OCI-LY1 (cell line): ENCODE data around the gene TSHR.
"Not testable (repeated sequence)": the region's sequence is repeated elsewhere in the genome, so short reads cannot be mapped to it uniquely, and the experiment has no call there.

Experiments used
- H2AFZ ChIP-seq: fragments of 200-600 bp; sonication (generic), shearing (Covaris generic); 2 replicates; pipeline ENCODE4 v1.6.0; 2014; ENCODE audit warnings: antibody characterized with exemption, mild to moderate bottlenecking, low read length
- H3F3A ChIP-seq: fragments of 200-600 bp; sonication (generic), shearing (Covaris generic); 2 replicates; pipeline ENCODE4 v1.6.0; 2014; ENCODE audit warnings: mild to moderate bottlenecking, antibody characterized with exemption, low read length, moderate library complexity; ENCODE audit not compliant: insufficient read depth
- H3K27ac ChIP-seq: fragments of 200-600 bp; sonication (generic); 2 replicates; pipeline ENCODE4 v1.5.1; 2014; ENCODE audit warnings: low read length, mixed run types, mild to moderate bottlenecking, low read depth; ENCODE audit not compliant: poor library complexity, severe bottlenecking
- H3K27me3 ChIP-seq: fragments of 200-600 bp; sonication (generic); 2 replicates; pipeline ENCODE4 v1.6.0; 2014; ENCODE audit warnings: antibody characterized with exemption, mild to moderate bottlenecking, low read length, moderate library complexity; ENCODE audit not compliant: insufficient read depth
- H3K36me3 ChIP-seq: fragments of 200-600 bp; sonication (generic); 2 replicates; pipeline ENCODE4 v1.6.1; 2014; ENCODE audit warnings: mild to moderate bottlenecking, antibody characterized with exemption, low read length, moderate library complexity, mixed read lengths; ENCODE audit not compliant: insufficient read depth
- H3K4me1 ChIP-seq: fragments of 200-600 bp; sonication (generic); 2 replicates; pipeline ENCODE4 v1.5.1; 2014; ENCODE audit warnings: mild to moderate bottlenecking, low read length, moderate library complexity; ENCODE audit not compliant: insufficient read depth, severe bottlenecking
- H3K4me2 ChIP-seq: fragments of 200-600 bp; sonication (generic), shearing (Covaris generic); 2 replicates; pipeline ENCODE4 v1.6.1; 2014; ENCODE audit warnings: low read length
- H3K4me3 ChIP-seq: fragments of 200-600 bp; sonication (generic); 2 replicates; pipeline ENCODE4 v1.5.1; 2014; ENCODE audit warnings: low read length, low read depth, mild to moderate bottlenecking, mixed read lengths; ENCODE audit not compliant: poor library complexity, severe bottlenecking
- H3K79me2 ChIP-seq: fragments of 200-600 bp; shearing (Covaris generic); 2 replicates; pipeline ENCODE4 v1.6.1; 2016; ENCODE audit warnings: mixed run types, low read length, mixed read lengths; ENCODE audit not compliant: insufficient read depth
- H3K9ac ChIP-seq: fragments of 200-600 bp; sonication (generic), shearing (Covaris generic); 2 replicates; pipeline ENCODE4 v1.6.1; 2014; ENCODE audit warnings: mild to moderate bottlenecking, low read length, mixed read lengths
- H3K9me2 ChIP-seq: fragments of 200-600 bp; sonication (generic), shearing (Covaris generic); 2 replicates; pipeline ENCODE4 v1.6.1; 2014; ENCODE audit warnings: low read depth, mild to moderate bottlenecking, low read length, mixed read lengths
- H3K9me3 ChIP-seq: fragments of 200-600 bp; shearing (Covaris generic); 2 replicates; pipeline ENCODE4 v1.6.1; 2014; ENCODE audit warnings: low read length, mixed read lengths
- H4K20me1 ChIP-seq: fragments of 200-600 bp; sonication (generic), shearing (Covaris generic); 2 replicates; pipeline ENCODE4 v1.6.0; 2016; ENCODE audit warnings: mild to moderate bottlenecking, low read length; ENCODE audit not compliant: insufficient read depth
- EZH2 ChIP-seq: fragments of 200-600 bp; sonication (generic), shearing (Covaris generic); IDR thresholded peaks from 2 replicates; pipeline ENCODE4 v1.8.0; 2017; ENCODE audit warnings: borderline replicate concordance, mixed run types, mild to moderate bottlenecking, antibody characterized with exemption, low read length, moderate library complexity, mixed read lengths
- TF ChIP-seq, protein P1 (sequence below): fragments of 200-600 bp; sonication (generic), shearing (Covaris generic); IDR thresholded peaks from 2 replicates; pipeline ENCODE4 v1.5.1; 2017; ENCODE audit warnings: mild to moderate bottlenecking, antibody characterized with exemption, low read length, moderate library complexity, mixed read lengths

The TSHR gene

DNA sequence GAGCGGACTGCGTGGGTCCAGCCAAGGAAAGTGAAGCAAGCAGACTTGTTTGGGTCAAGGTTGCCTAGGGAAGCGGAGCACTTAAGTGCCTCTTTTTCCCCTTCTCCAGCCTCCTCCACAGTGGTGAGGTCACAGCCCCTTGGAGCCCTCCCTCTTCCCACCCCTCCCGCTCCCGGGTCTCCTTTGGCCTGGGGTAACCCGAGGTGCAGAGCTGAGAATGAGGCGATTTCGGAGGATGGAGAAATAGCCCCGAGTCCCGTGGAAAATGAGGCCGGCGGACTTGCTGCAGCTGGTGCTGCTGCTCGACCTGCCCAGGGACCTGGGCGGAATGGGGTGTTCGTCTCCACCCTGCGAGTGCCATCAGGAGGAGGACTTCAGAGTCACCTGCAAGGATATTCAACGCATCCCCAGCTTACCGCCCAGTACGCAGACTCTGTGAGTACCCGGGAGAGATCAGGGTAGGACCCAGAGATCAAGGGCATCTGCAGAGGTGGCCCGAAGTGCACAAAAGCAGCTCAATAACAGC, at the start of gene TSHR:
Gene TSHR (plus strand): TSS at position 206 of the 526 bp plus-strand sequence. CDS start 60 bp downstream, at position 266.
- H3K9me3 ChIP-seq = 0 out of 2 replicates have a peak, but pooled peaks cover 3% of the 10 kb centered on the region
- TF ChIP-seq, protein P1, sequence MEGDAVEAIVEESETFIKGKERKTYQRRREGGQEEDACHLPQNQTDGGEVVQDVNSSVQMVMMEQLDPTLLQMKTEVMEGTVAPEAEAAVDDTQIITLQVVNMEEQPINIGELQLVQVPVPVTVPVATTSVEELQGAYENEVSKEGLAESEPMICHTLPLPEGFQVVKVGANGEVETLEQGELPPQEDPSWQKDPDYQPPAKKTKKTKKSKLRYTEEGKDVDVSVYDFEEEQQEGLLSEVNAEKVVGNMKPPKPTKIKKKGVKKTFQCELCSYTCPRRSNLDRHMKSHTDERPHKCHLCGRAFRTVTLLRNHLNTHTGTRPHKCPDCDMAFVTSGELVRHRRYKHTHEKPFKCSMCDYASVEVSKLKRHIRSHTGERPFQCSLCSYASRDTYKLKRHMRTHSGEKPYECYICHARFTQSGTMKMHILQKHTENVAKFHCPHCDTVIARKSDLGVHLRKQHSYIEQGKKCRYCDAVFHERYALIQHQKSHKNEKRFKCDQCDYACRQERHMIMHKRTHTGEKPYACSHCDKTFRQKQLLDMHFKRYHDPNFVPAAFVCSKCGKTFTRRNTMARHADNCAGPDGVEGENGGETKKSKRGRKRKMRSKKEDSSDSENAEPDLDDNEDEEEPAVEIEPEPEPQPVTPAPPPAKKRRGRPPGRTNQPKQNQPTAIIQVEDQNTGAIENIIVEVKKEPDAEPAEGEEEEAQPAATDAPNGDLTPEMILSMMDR = no peak
- no peak for TF ChIP-seq EZH2
- H3K4me2 ChIP-seq = peak within 1 kb of the TSS; percentile 91
- H3K9me2 ChIP-seq = no peaks in the 10 kb centered on the region
- no peaks in the 10 kb centered on the region for H3K36me3 ChIP-seq
- H3K9ac ChIP-seq = peak within 1 kb of the TSS; percentile 60
- H3F3A ChIP-seq = 0 out of 2 replicates have a peak, but pooled peaks cover 7% of the 10 kb centered on the region
- peaks cover 54% of the 10 kb centered on the region for H3K4me1 ChIP-seq
- H3K27ac ChIP-seq = peak within 1 kb of the TSS; percentile 94
- peak within 1 kb of the TSS; percentile 77 for H2AFZ ChIP-seq
- H3K79me2 ChIP-seq = no peaks in the 10 kb centered on the region
- no peaks in the 10 kb centered on the region for H3K27me3 ChIP-seq
- H3K4me3 ChIP-seq = peak within 1 kb of the TSS; percentile 63
- H4K20me1 ChIP-seq = no peaks in the 10 kb centered on the region

DNA sequence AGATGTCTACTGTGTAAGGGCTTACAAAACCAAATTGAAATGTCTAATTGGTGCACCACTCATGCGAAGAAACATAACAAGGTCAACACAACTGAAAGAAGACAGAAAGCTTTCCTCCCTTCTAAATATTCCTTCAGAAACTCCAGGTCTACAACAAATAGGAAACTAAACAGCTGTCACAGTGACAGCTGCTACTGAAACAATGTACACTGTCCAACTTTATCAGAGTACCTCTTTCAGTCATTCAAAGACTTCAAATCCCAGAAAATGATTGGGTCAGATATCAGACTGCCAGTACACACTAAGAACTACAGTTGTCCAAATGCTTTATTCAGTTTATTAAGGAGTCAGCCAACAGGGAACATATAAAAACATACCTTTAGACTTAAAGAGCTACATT, 49.1 kb upstream of the TSHR start:
- no peak overlapping the region for H2AFZ ChIP-seq
- no peak overlapping the region for H3K4me3 ChIP-seq
- H3K9me2 ChIP-seq = no peaks in the 10 kb centered on the region
- TF ChIP-seq, protein P1 = no peak
- TF ChIP-seq EZH2 = no peak
- no peaks in the 10 kb centered on the region for H4K20me1 ChIP-seq
- no peak overlapping the region for H3K27ac ChIP-seq
- peaks cover 57% of the 10 kb centered on the region for H3K36me3 ChIP-seq
- no peak overlapping the region for H3K4me2 ChIP-seq
- no peaks in the 10 kb centered on the region for H3K79me2 ChIP-seq
- no peak overlapping the region for H3K9ac ChIP-seq
- H3K27me3 ChIP-seq = no peaks in the 10 kb centered on the region
- H3K4me1 ChIP-seq = no peaks in the 10 kb centered on the region
- H3K9me3 ChIP-seq = no peaks in the 10 kb centered on the region
- H3F3A ChIP-seq = no peaks in the 10 kb centered on the region

DNA sequence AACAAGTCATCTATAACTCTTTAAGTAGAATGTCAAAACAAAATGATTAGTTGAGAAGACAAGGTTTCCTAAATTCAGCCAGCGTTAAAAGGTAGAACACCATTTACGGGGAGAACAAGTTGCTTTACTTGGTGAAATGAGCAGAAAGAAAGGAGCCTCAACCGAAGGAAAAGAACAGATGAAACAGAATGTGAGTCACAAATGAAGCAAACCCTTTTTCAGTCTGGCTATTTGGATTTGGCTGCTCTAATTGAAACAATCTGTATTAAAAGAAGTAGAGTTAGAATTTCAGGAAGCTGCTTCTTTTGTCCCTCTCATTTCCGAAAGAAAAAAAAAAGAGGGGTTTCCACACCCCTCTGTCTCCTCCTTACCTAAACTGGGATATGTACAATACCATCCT, 48.5 kb upstream of the TSHR start:
- Histone ChIP-seq H3K79me2 (no peaks in the 10 kb centered on the region), H4K20me1 (no peaks in the 10 kb centered on the region), H3K27me3 (no peaks in the 10 kb centered on the region), H3K4me1 (no peaks in the 10 kb centered on the region), H3K9ac (no peak overlapping the region), H3K4me3 (no peak overlapping the region), H3K36me3 (peaks cover 52% of the 10 kb centered on the region), H3K27ac (no peak overlapping the region), H2AFZ (no peak overlapping the region), H3F3A (no peaks in the 10 kb centered on the region), H3K9me3 (no peaks in the 10 kb centered on the region), H3K9me2 (no peaks in the 10 kb centered on the region), H3K4me2 (no peak overlapping the region)
- TF ChIP-seq, protein P1 = no peak
- no peak for TF ChIP-seq EZH2

DNA sequence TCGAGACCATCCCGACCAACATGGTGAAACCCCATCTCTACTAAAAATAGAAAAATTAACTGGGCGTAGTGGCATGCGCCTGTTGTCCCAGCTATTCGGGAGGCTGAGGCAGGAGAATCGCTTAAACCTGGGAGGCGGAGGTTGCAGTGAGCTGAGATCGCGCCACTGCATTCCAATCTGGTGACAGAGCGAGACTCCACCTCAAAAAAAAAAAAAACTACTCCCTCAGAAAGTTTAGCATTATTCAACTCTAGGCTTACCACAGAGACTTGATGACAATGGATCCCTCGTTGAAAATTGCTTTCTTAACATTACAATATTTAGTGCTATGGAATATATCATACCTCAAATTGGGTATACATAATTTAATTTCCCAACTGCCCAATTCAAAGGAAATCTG, 43.4 kb upstream of the TSHR start:
- H3K9ac ChIP-seq, H3K4me1 ChIP-seq, H3K4me3 ChIP-seq, H3K4me2 ChIP-seq, H3K9me2 ChIP-seq, H3K9me3 ChIP-seq, H3K27ac ChIP-seq, H3F3A ChIP-seq, H3K79me2 ChIP-seq, H2AFZ ChIP-seq, H4K20me1 ChIP-seq, H3K27me3 ChIP-seq: not testable (repeated sequence)
- peaks cover 53% of the 10 kb centered on the region for H3K36me3 ChIP-seq
